ENCODE measurements around the gene GGPS1.
"Not testable (repeated sequence)": the region's sequence is repeated elsewhere in the genome, so short reads cannot be mapped to it uniquely, and the experiment has no call there.

Gene GGPS1

GRCh38 chr1:235328271-235329138 is at the start of gene GGPS1:
Gene GGPS1 (plus strand): TSS chr1:235328570. CDS start chr1:235335265, 6,695 bp downstream.
- Mint-ChIP-seq H3K4me3 (no peak within 1 kb of the TSS), H3K9me3 (no peaks in the 10 kb centered on the region), H3K36me3 (peaks cover 2% of the 10 kb centered on the region), H3K27me3 (no peaks in the 10 kb centered on the region), H3K27ac (no peak within 1 kb of the TSS), H3K4me1 (peaks cover 28% of the 10 kb centered on the region)
- DNase-seq (ENCODE audit: low spot score in 2 of 2) (peak; percentile 86 to 94), ATAC-seq (ENCODE audit: low read depth) (peak; percentile 73)

- H3K9me3 Mint-ChIP-seq: no peaks in the 10 kb centered on the region
Measured at GRCh38 chr1:235278915-235279292, 49.5 kb upstream of the GGPS1 start.

GRCh38 chr1:235279694-235280093 is 48.7 kb upstream of the GGPS1 start:
- Mint-ChIP-seq H3K27me3 (no peaks in the 10 kb centered on the region), H3K9me3 (no peaks in the 10 kb centered on the region), H3K4me1 (peaks cover 40% of the 10 kb centered on the region), H3K4me3 (no peak overlapping the region), H3K27ac (peak overlapping the region; percentile 5), H3K36me3 (peaks cover 3% of the 10 kb centered on the region)
- no peak for ATAC-seq (ENCODE audit: low read depth)
- DNase-seq (ENCODE audit: low spot score in 2 of 2): no peak

More at GRCh38 chr1:235278915-235279292, 49.5 kb upstream of the GGPS1 start:
- ATAC-seq (ENCODE audit: low read depth) (no peak), DNase-seq (ENCODE audit: low spot score in 2 of 2) (no peak)
- peaks cover 40% of the 10 kb centered on the region for H3K4me1 Mint-ChIP-seq
- no peak overlapping the region for H3K4me3 Mint-ChIP-seq
- H3K27me3 Mint-ChIP-seq: no peaks in the 10 kb centered on the region
- H3K27ac Mint-ChIP-seq: peak overlapping the region; percentile 45
- peaks cover 3% of the 10 kb centered on the region for H3K36me3 Mint-ChIP-seq

GRCh38 chr1:235280467-235280866 is 47.9 kb upstream of the GGPS1 start:
- no peak for ATAC-seq (ENCODE audit: low read depth)
- peaks cover 3% of the 10 kb centered on the region for H3K36me3 Mint-ChIP-seq
- no peak for DNase-seq (ENCODE audit: low spot score in 2 of 2)
- no peaks in the 10 kb centered on the region for H3K27me3 Mint-ChIP-seq
- H3K4me1 Mint-ChIP-seq: peaks cover 37% of the 10 kb centered on the region
- H3K4me3 Mint-ChIP-seq: no peak overlapping the region
- H3K9me3 Mint-ChIP-seq: no peaks in the 10 kb centered on the region
- peak overlapping the region; percentile 5 for H3K27ac Mint-ChIP-seq

- H3K27me3 Mint-ChIP-seq; H3K27ac Mint-ChIP-seq; H3K4me3 Mint-ChIP-seq; DNase-seq (ENCODE audit: low spot score in 2 of 2); H3K36me3 Mint-ChIP-seq; ATAC-seq (ENCODE audit: low read depth); H3K9me3 Mint-ChIP-seq: not testable (repeated sequence)
- H3K4me1 Mint-ChIP-seq: peaks cover 46% of the 10 kb centered on the region
Measured at GRCh38 chr1:235283636-235284035, 44.7 kb upstream of the GGPS1 start.

- H3K9me3 Mint-ChIP-seq: no peaks in the 10 kb centered on the region
- DNase-seq (ENCODE audit: low spot score in 2 of 2) (no peak), ATAC-seq (ENCODE audit: low read depth) (no peak)
- no peak overlapping the region for H3K27ac Mint-ChIP-seq
- peaks cover 46% of the 10 kb centered on the region for H3K4me1 Mint-ChIP-seq
- H3K36me3 Mint-ChIP-seq: peaks cover 5% of the 10 kb centered on the region
- no peaks in the 10 kb centered on the region for H3K27me3 Mint-ChIP-seq
- H3K4me3 Mint-ChIP-seq: no peak overlapping the region
Measured at GRCh38 chr1:235284231-235284769, 44.1 kb upstream of the GGPS1 start.

- Mint-ChIP-seq H3K27ac (peak overlapping the region; percentile 16), H3K4me3 (no peak overlapping the region), H3K36me3 (peaks cover 3% of the 10 kb centered on the region), H3K9me3 (no peaks in the 10 kb centered on the region), H3K4me1 (peaks cover 41% of the 10 kb centered on the region), H3K27me3 (no peaks in the 10 kb centered on the region)
- DNase-seq (ENCODE audit: low spot score in 2 of 2) (no peak), ATAC-seq (ENCODE audit: low read depth) (no peak)
Measured at GRCh38 chr1:235286667-235287066, 41.7 kb upstream of the GGPS1 start.

GRCh38 chr1:235287208-235287882 is 41.0 kb upstream of the GGPS1 start:
- Mint-ChIP-seq H3K27me3 (no peaks in the 10 kb centered on the region), H3K36me3 (peaks cover 4% of the 10 kb centered on the region), H3K4me3 (no peak overlapping the region), H3K9me3 (no peaks in the 10 kb centered on the region), H3K27ac (peak overlapping the region; percentile 16), H3K4me1 (peaks cover 39% of the 10 kb centered on the region)
- ATAC-seq (ENCODE audit: low read depth) (peak; percentile 38), DNase-seq (ENCODE audit: low spot score in 2 of 2) (no peak)

GRCh38 chr1:235289859-235290739 is 38.3 kb upstream of the GGPS1 start:
- no peak for DNase-seq (ENCODE audit: low spot score in 2 of 2)
- H3K4me1 Mint-ChIP-seq: peaks cover 44% of the 10 kb centered on the region
- no peaks in the 10 kb centered on the region for H3K27me3 Mint-ChIP-seq
- H3K27ac Mint-ChIP-seq: peak overlapping the region; percentile 41
- no peak for ATAC-seq (ENCODE audit: low read depth)
- peaks cover 4% of the 10 kb centered on the region for H3K36me3 Mint-ChIP-seq
- no peaks in the 10 kb centered on the region for H3K9me3 Mint-ChIP-seq
- no peak overlapping the region for H3K4me3 Mint-ChIP-seq

- peaks cover 7% of the 10 kb centered on the region for H3K36me3 Mint-ChIP-seq
- H3K9me3 Mint-ChIP-seq: no peaks in the 10 kb centered on the region
- H3K4me3 Mint-ChIP-seq: no peak overlapping the region
- no peak for DNase-seq (ENCODE audit: low spot score in 2 of 2)
- peak; percentile 26 for ATAC-seq (ENCODE audit: low read depth)
- H3K27me3 Mint-ChIP-seq: no peaks in the 10 kb centered on the region
- H3K27ac Mint-ChIP-seq: no peak overlapping the region
- H3K4me1 Mint-ChIP-seq: peaks cover 41% of the 10 kb centered on the region
Measured at GRCh38 chr1:235290740-235291502, 37.4 kb upstream of the GGPS1 start.

- Mint-ChIP-seq H3K4me1 (peaks cover 36% of the 10 kb centered on the region), H3K36me3 (peaks cover 7% of the 10 kb centered on the region), H3K27me3 (no peaks in the 10 kb centered on the region), H3K9me3 (no peaks in the 10 kb centered on the region), H3K4me3 (no peak overlapping the region), H3K27ac (no peak overlapping the region)
- ATAC-seq (ENCODE audit: low read depth): peak; percentile 31
- no peak for DNase-seq (ENCODE audit: low spot score in 2 of 2)
Measured at GRCh38 chr1:235291599-235292091, 36.7 kb upstream of the GGPS1 start.

- peaks cover 34% of the 10 kb centered on the region for H3K4me1 Mint-ChIP-seq
- H3K9me3 Mint-ChIP-seq: peaks cover 5% of the 10 kb centered on the region
- peak overlapping the region; percentile 15 for H3K27ac Mint-ChIP-seq
- H3K27me3 Mint-ChIP-seq: no peaks in the 10 kb centered on the region
- H3K4me3 Mint-ChIP-seq: no peak overlapping the region
- DNase-seq (ENCODE audit: low spot score in 2 of 2): no peak
- peaks cover 14% of the 10 kb centered on the region for H3K36me3 Mint-ChIP-seq
- no peak for ATAC-seq (ENCODE audit: low read depth)
Measured at GRCh38 chr1:235292790-235293189, 35.6 kb upstream of the GGPS1 start.

All from memory B cell (primary cell).